ENCODE measurements around the gene C2CD3.

C2CD3 gene

GRCh38 chr11:73976451-73977151 lies 194.2 kb downstream of the C2CD3 start:
- DNase-seq: no peak

GRCh38 chr11:73975479-73975757 lies 195.4 kb downstream of the C2CD3 start:
- DNase-seq: no peak

DNA sequence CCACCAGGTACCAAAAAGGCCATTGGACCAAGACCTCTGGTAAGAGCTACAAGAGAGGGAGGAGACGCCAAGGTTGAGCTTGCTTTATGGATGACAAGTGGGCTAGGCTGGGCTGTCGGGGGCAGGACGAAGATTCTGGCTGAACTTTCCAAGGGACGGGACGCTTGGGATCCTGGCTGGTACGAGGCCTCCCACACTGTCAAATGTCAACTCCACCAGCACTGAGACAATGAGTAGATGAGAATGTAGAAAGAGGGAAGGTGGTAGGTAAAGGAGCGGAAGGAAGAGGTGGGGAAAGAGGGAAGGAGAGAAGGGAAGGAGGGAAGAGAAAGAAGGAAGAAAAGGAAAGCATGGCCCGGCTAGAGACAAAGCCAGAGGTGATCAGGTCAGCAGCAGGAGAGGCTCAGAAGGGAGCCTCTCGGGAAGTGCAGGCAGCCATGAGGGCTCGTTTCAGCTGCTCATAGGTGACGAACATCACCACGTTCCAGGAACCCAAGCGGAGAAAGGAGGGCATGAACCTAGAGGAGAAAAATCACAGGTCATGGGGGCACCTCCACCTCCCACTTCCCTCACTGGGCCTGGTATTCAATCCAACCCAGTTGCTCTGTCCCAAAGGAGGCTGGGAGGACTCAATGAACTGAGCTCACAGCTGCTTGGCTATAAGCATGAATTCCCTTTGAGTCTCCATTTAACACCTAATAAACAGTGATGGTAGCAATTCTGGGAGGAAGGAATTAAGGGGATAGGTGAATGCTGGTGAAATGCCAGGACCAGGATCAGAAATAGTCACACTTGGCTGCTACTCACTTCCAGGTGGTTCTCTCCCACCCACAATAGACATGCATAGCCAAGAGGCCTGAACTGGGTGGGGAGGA lies 196.0 kb downstream of the C2CD3 start:
- no peak for DNase-seq

DNA sequence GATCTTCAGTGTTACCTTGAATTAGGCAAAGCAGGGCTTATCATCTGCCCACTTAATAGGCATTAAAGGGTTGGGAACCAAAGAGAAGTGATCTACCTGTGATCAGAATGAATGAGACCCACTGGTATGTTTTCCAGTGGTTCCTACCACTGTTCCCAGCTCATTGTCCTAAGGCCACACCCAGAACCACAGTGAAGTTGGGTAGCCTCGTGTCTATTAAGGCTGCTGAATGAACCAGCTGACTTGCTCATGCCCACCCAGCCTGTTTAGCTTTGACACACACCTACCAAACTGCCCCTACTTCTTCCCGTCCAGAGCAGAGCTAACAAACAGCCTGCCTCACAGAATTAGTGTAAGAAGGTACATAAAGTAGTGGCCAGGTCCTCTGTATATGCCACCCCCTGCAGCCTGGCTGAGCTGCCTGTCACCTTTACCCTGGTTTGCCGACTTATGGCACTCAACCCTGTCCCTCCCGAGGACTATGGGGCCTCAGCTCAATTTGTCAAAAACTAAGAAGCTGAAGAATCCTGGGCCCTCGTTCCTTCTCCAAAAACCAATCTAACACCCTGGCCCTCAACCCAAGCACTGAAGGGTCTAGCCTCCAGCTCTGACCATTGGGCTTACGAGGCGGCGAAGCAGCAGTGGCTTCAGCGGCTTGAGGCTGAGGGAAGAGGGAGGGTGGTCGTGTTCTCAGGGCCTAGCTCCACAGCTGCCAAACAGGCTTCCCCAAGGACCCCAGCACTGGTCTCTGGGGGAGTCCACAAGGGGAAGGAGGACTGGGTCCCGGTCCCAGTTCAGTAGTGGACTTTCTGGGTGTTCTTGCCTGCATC lies 198.0 kb downstream of the C2CD3 start:
- no peak for DNase-seq

DNA sequence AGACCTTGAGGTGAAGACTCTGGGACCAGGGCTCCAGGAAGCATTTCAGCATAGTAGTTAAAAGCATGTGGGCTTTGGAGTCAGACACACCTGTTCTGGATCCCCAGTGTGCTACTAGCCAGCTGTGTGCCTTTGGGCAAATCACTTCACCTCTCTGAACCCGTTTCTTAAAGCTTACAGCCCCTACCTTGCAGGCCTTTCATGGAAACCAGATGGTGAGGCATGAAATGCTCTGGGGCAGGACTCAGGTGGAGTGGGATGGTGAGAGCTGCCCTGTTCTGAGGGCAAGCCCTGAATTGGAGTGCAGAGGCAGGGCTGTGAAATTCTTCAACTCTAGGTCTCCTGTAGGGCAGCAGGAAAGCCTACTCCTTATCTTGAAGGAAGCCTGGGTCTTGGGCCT lies 198.6 kb downstream of the C2CD3 start:
- no peak for DNase-seq

DNA sequence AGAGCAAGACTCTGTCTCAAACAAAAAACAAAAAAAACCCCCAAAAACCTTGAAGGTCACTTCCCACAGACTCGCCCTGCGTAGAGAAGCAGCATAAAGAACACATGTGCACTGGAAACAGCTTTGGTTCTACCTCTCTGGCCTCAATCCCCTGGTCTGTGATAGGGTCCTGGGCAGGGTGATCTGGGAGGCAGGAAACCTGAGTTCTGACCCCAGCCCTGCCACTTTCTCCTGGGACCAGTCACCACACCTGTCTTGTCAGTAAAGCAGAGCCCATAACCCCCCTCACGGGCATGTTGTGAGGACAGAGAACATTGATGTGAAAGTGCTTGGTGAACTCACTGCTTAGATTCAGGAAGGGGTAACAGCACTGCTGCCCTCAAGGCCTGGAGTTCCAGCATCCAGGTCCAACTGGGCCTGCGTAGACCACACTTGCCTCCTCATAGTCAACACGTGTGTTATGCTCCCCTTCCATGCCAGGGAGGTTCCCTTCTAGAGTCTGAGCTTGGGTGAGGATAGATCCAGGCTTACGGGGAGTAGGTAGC lies 199.6 kb downstream of the C2CD3 start:
- no peak for DNase-seq

DNA sequence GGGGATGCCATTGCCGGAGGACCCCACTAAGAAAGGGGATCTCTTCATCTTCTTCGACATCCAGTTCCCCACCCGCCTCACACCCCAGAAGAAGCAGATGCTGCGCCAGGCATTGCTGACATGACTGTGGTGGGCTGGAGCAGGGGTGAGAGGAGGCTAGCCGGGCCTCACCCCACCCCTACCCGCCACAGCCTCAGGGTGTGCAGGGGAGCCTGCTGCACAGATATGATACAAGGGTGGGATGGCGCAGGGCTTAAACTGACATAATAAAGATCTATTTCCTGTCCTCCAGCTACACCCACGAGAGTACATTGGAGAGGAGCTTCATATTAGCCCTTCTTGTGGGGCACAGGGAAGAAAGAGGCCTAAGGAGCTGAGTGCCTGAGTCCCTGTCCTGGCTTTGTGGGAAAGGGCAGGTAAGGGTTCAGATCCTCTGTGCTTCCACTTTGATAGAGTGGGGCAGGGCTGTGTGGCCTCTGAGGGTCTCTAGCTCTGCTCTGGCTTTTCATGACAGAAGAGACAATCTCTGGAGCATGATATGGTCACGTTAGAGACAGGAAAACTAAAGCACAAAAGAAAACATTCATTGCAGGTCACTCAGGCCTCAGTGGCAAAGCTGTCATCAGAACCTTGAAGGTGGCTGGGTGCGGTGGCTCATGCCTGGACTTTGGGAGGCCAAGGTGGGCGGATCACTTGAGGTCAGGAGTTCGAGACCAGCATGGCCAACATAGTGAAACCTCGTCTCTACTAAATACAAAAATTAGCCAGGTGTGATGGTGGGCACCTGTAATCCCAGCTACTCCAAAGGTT lies 200.6 kb downstream of the C2CD3 start:
- no peak for DNase-seq

GRCh38 chr11:73969091-73969490 lies 201.7 kb downstream of the C2CD3 start:
- no peak for DNase-seq

GRCh38 chr11:73968356-73968966 lies 202.3 kb downstream of the C2CD3 start:
- no peak for DNase-seq

DNA sequence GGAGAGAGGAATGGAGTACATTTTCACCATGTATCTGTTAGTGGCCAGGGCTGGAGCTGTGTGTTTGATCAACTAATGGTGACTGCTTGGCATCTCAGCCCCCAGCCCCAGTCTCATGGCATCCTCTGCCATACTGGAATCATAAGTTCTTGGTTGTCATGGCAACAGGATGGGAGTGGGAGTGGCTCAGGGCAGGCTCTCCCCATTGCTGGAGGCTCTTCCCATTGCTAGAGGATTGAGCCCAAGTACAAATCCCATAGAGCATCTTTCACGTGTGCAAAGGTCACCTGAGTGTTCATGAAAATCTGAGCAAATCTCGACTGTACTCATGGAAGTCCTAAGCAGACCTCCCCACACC lies 205.1 kb downstream of the C2CD3 start:
- no peak for DNase-seq

DNA sequence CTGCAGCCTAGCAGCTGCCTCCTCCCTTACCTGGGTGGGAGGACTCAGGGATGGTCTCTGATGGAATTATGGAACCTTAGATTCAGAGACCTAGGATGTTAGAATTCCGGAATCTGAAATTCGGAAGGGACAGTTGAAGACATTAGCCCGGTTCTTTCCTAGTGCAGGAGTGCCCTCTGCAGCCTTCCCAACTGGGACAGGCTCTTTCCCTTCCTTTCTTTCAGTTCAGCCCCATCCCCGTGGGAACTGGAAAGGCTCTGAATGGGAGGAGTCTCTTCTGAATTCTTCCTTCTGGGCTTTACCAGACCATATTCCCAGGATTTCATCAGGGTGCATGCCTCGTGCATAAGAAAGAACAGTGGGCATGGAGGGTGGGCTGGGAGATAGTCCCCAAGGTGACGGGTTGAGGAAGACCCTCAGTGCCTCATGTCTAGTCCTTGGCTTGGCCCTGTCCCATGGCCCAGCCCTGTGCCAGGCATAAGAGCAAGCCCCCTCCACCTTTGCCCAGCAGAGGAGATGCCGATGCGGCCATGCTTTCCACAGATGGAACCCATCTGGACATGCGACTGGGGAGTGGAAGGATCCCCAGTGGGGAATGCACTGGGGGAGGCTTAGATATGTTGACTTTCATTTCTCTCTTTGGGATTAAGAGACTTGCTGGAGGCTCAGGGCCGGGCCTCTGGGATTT lies 205.6 kb downstream of the C2CD3 start:
- peak; percentile 31 for DNase-seq

DNA sequence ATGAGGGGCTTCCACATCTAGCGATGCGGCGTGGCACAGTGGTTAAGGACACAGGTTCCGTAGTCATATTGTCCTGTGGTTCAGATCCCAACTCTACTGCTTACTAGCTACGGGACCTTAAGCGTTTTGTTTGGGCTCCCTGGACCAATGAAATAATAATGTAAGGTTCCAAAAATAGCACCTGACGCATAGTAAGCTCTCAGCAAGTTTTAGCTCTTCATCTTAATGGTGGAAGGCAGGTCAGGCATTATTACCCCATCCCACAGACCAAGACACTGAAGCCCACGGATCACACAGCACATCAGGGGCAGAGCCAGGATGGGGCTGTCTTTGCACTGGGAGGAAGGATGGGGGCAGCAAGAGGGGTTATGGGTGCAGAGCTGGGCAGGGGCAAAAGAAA lies 206.9 kb downstream of the C2CD3 start:
- no peak for DNase-seq

Data from fibroblast of upper back skin (primary cell).